ENCODE measurements around the gene PRKAR1B.
"Not testable (repeated sequence)": the region's sequence is repeated elsewhere in the genome, so short reads cannot be mapped to it uniquely, and the experiment has no call there.

The PRKAR1B gene

GRCh38 chr7:638256-639011 lies 88.6 kb downstream of the PRKAR1B start:
- DNase-seq, result no peak

GRCh38 chr7:637826-638225 lies 89.3 kb downstream of the PRKAR1B start:
- no peak for DNase-seq

- peak; percentile 41 for DNase-seq
Observed at GRCh38 chr7:636396-636795, 90.7 kb downstream of the PRKAR1B start.

GRCh38 chr7:635687-636382 lies 91.2 kb downstream of the PRKAR1B start:
- not testable (repeated sequence) for DNase-seq

GRCh38 chr7:635227-635626 lies 91.9 kb downstream of the PRKAR1B start:
- DNase-seq, result no peak

GRCh38 chr7:633381-634018 lies 93.6 kb downstream of the PRKAR1B start:
- DNase-seq, result no peak

- DNase-seq, result no peak
Observed at GRCh38 chr7:632831-633210, 94.3 kb downstream of the PRKAR1B start.

GRCh38 chr7:631964-632830 lies 94.9 kb downstream of the PRKAR1B start:
- no peak for DNase-seq

GRCh38 chr7:631291-631711 lies 95.8 kb downstream of the PRKAR1B start:
- no peak for DNase-seq

GRCh38 chr7:630539-630938 lies 96.5 kb downstream of the PRKAR1B start:
- no peak for DNase-seq

- DNase-seq, result no peak
Observed at GRCh38 chr7:630111-630511, 97.0 kb downstream of the PRKAR1B start.

GRCh38 chr7:628826-629225 lies 98.3 kb downstream of the PRKAR1B start:
- DNase-seq, result no peak

- DNase-seq, result no peak
Observed at GRCh38 chr7:628402-628763, 98.7 kb downstream of the PRKAR1B start.

GRCh38 chr7:627661-628401 lies 99.2 kb downstream of the PRKAR1B start:
- DNase-seq, result no peak

- DNase-seq, result no peak
Observed at GRCh38 chr7:625376-625971, 101.6 kb downstream of the PRKAR1B start.

GRCh38 chr7:623464-623863 lies 103.6 kb downstream of the PRKAR1B start:
- no peak for DNase-seq

GRCh38 chr7:621572-622285 lies 105.4 kb downstream of the PRKAR1B start:
- no peak for DNase-seq

- no peak for DNase-seq
Observed at GRCh38 chr7:620885-621284, 106.2 kb downstream of the PRKAR1B start.

GRCh38 chr7:620056-620455 lies 107.0 kb downstream of the PRKAR1B start:
- no peak for DNase-seq

GRCh38 chr7:619368-619840 lies 107.7 kb downstream of the PRKAR1B start:
- DNase-seq, result no peak
